Measurements from ENCODE around the gene HCAR2. TPM values are rescaled to one million over a fixed set of nuclear protein-coding genes. Genes with fewer than 3 reads are reported as not detected.

The HCAR2 gene
- total and polyA plus RNA-seq, 2 of the 4 experiments (the other 2 are of a cell fraction) = not detected

DNA sequence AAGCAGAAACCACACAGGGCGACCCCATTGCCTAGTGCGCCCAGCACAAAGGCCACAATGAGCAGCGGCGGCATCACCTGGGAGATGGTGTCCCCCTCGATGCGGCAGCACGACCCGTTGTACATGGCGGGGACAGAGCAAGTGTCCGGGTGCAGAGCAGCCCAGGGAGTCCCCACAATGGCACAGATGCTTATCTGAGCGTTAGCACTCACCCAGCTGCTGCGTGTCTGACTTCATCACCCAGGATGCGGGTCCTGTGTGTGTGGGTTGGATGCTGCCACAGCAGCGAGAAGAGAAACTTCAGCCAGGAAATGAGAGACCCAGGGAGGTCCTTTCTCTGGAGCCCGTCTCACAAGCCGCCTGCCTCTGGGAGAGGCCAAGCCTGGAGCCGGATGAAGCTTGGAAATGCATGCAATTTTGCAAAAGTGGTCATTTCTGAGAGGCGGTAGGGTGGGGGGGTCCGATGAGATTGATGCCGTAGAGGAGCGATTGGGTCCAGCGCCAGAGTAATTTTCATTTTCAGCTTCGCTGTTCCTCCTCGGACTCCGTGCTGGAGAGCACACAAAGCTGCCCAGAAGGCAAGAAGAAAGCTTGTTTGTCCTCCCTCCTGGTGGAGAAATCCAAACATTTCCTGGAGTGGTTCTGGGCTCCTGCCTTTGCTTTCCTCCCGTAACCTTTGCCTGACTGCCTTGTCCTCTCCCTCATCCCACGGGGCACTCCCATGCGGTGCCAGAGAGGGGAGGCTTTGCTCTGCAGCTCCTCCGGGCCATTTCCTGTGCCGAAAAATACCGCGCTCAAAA, 27.3 kb upstream of the HCAR2 start, which contains the start of gene HCAR1:
HCAR1 (minus strand) TSS at position 630 of the 800 bp plus-strand sequence; CDS start at position 125, 505 bp downstream.
- WGBS, 2 experiments (ENCODE audit: extremely low coverage in 2 of 2, insufficient read length in 1 of 2) = 88% methylated on average over 12 of the region's 32 CpGs; no CpG with 5 or more reads in 1 of the 2 experiments
- no TSS peak for BruUV-seq (replicated peaks)
- no peak for ATAC-seq (ENCODE audit: low read depth)
- Histone ChIP-seq H4K20me1 (ENCODE audit: insufficient read depth, low read length) (no peaks in the 10 kb centered on the region), H4K8ac (ENCODE audit: low read depth in 2 of 2, low read length in 2 of 2) (no peak within 1 kb of the TSS), H3K4ac (ENCODE audit: low read depth, low read length) (no peak within 1 kb of the TSS), H3K4me2 (ENCODE audit: low read depth, low read length) (no peak within 1 kb of the TSS), H3K79me1 (ENCODE audit: low read depth in 1 of 2, low read length in 2 of 2) (no peaks in the 10 kb centered on the region), H3K9ac (ENCODE audit: low read depth, low read length) (no peak within 1 kb of the TSS), H3K4me1 (ENCODE audit: control insufficient read depth, insufficient read depth, low read length) (no peaks in the 10 kb centered on the region), H3K27me3 (ENCODE audit: control insufficient read depth, insufficient read depth, low read length) (peaks cover 30% of the 10 kb centered on the region), H2BK120ac (ENCODE audit: low read depth, low read length) (no peak within 1 kb of the TSS), H3K9me1 (ENCODE audit: insufficient read depth, low read length) (no peaks in the 10 kb centered on the region), H2AK9ac (replicated peaks; ENCODE audit: low read depth, low read length, poor library complexity) (no peak within 1 kb of the TSS), H3K23ac (ENCODE audit: low read depth, low read length) (no peak within 1 kb of the TSS), H3K4me3 (ENCODE audit: insufficient read depth, low read depth, low read length) (no peak within 1 kb of the TSS), H3K56ac (ENCODE audit: extremely low read depth, insufficient read depth, low read length) (no peak within 1 kb of the TSS), H3K36me3 (ENCODE audit: control insufficient read depth, insufficient read depth, low read length) (no peaks in the 10 kb centered on the region), H3K9me3 (ENCODE audit: control insufficient read depth, insufficient read depth, low read length) (0 out of 2 replicates have a peak, but pooled peaks cover 2% of the 10 kb centered on the region), H4K91ac (ENCODE audit: insufficient read depth, low read depth, low read length) (no peak within 1 kb of the TSS), H2BK5ac (ENCODE audit: low read depth, low read length, poor library complexity, severe bottlenecking) (no peak within 1 kb of the TSS), H3K18ac (ENCODE audit: low read depth, low read length) (no peak within 1 kb of the TSS), H2BK15ac (ENCODE audit: low read depth, low read length) (no peak within 1 kb of the TSS), H4K5ac (ENCODE audit: low read depth, low read length) (no peak within 1 kb of the TSS), H3K27ac (ENCODE audit: insufficient read depth, low read length) (no peak within 1 kb of the TSS), H2AFZ (replicated peaks; ENCODE audit: low read length, poor library complexity) (peak within 1 kb of the TSS; percentile 48), H2BK20ac (ENCODE audit: low read depth, low read length) (no peak within 1 kb of the TSS), H3K14ac (replicated peaks; ENCODE audit: low read depth, low read length) (no peak within 1 kb of the TSS; the same call in 1 of the 2 replicates), H2AK5ac (ENCODE audit: low read depth, low read length) (no peak within 1 kb of the TSS)
- CTCF ChIA-PET = no interaction called here
- dilution Hi-C loops (cut with HindIII; ENCODE audit: low sequenced_read_pairs, unreplicated experiment) (no loop called here), intact Hi-C loops (cut with micrococcal nuclease) (no loop called here), in situ Hi-C loops (cut with MboI; ENCODE audit: low sequenced_read_pairs) (no loop called here)
- no peak for TF ChIP-seq BHLHE40 (IDR thresholded peaks at IDR 0.05; ENCODE audit: low read depth, low read length)
- POLR2A ChIA-PET (ENCODE audit: unreplicated experiment) = no interaction called here
- no peak for DNase-seq
